ENCODE results near the gene CCDC120.

CCDC120 gene

GRCh38 chrX:49058794-49059193 lies at the start of gene CCDC120:
TSS of gene CCDC120 (plus strand) at chrX:49058999. CDS start at chrX:49062042, 3,043 bp downstream.
- no peak for DNase-seq

GRCh38 chrX:49019050-49019449 lies 39.7 kb upstream of the CCDC120 start:
- DNase-seq: no peak

GRCh38 chrX:49019599-49020249 lies 39.1 kb upstream of the CCDC120 start:
- no peak for DNase-seq

- DNase-seq: peak; percentile 26
Observed at GRCh38 chrX:49029876-49030275, 28.9 kb upstream of the CCDC120 start.

GRCh38 chrX:49030283-49030682 lies 28.5 kb upstream of the CCDC120 start:
- no peak for DNase-seq

- DNase-seq: no peak
Observed at GRCh38 chrX:49037883-49038475, 20.8 kb upstream of the CCDC120 start.

GRCh38 chrX:49039598-49040375 lies 19.0 kb upstream of the CCDC120 start:
- DNase-seq: peak; percentile 86

- DNase-seq: no peak
Observed at GRCh38 chrX:49040376-49040955, 18.3 kb upstream of the CCDC120 start.

GRCh38 chrX:49041744-49042580 lies 16.8 kb upstream of the CCDC120 start:
- DNase-seq: peak; percentile 40

- no peak for DNase-seq
Observed at GRCh38 chrX:49042581-49043219, 16.1 kb upstream of the CCDC120 start.

GRCh38 chrX:49043220-49043986 lies 15.4 kb upstream of the CCDC120 start, which contains the start of gene TFE3:
TSS of gene TFE3 (minus strand) at chrX:49043357. CDS start at chrX:49043226, 131 bp downstream.
- DNase-seq: peak; percentile 98

GRCh38 chrX:49043987-49044281 lies 14.9 kb upstream of the CCDC120 start:
- DNase-seq: no peak

GRCh38 chrX:49053223-49054072 lies 5.4 kb upstream of the CCDC120 start:
- DNase-seq: peak; percentile 87

GRCh38 chrX:49054073-49054762 lies 4.6 kb upstream of the CCDC120 start:
- DNase-seq: no peak

GRCh38 chrX:49059201-49059600 lies 402 bp downstream of the CCDC120 start:
- no peak for DNase-seq

- DNase-seq: no peak
Observed at GRCh38 chrX:49059681-49060085, 884 bp downstream of the CCDC120 start.

GRCh38 chrX:49060914-49061313 lies 2.1 kb downstream of the CCDC120 start:
- no peak for DNase-seq

GRCh38 chrX:49061490-49061889 lies 2.7 kb downstream of the CCDC120 start:
- no peak for DNase-seq

- DNase-seq: no peak
Observed at GRCh38 chrX:49061916-49062315, 3.1 kb downstream of the CCDC120 start.

- no peak for DNase-seq
Observed at GRCh38 chrX:49063715-49064114, 4.9 kb downstream of the CCDC120 start.
